GM18951 (cell line): ENCODE data around the gene KDELR1.

Experiments used
- POLR2A ChIP-seq: IDR thresholded peaks from 4 replicates; pipeline ENCODE4 v1.6.1; 2011; ENCODE audit warnings: mild to moderate bottlenecking; ENCODE audit not compliant: insufficient read length, insufficient read depth; ENCODE audit errors: extremely low read depth
- in situ Hi-C: fragments of 300-500 bp; cut with MboI; formaldehyde crosslinking; loops from one replicate; pipeline ENCODE4 v1.12.0; 2022; ENCODE audit warnings: low sequenced_read_pairs, mixed read lengths, inconsistent platforms; ENCODE audit not compliant: unreplicated experiment

The KDELR1 gene

GRCh38 chr19:48371367-48371766 lies 20.0 kb downstream of the KDELR1 start:
- in situ Hi-C loops = no loop called here
- TF ChIP-seq POLR2A = no peak

- no peak for TF ChIP-seq POLR2A
- in situ Hi-C loops = no loop called here
Measured at GRCh38 chr19:48370955-48371354, 20.4 kb downstream of the KDELR1 start.

GRCh38 chr19:48368936-48369335 lies 22.4 kb downstream of the KDELR1 start:
- TF ChIP-seq POLR2A = no peak
- in situ Hi-C loops = no loop called here

- in situ Hi-C loops = no loop called here
- TF ChIP-seq POLR2A = no peak
Measured at GRCh38 chr19:48367855-48368254, 23.5 kb downstream of the KDELR1 start.

GRCh38 chr19:48365602-48366001 lies 25.7 kb downstream of the KDELR1 start:
- in situ Hi-C loops = no loop called here
- no peak for TF ChIP-seq POLR2A

GRCh38 chr19:48364598-48365348 lies 26.6 kb downstream of the KDELR1 start:
- no peak for TF ChIP-seq POLR2A
- in situ Hi-C loops = no loop called here

- in situ Hi-C loops = no loop called here
- peak; percentile 74 for TF ChIP-seq POLR2A
Measured at GRCh38 chr19:48363810-48364597, 27.3 kb downstream of the KDELR1 start, which contains the start of the genes SYNGR4 and TMEM143. TSS of gene SYNGR4 (plus strand) at chr19:48364367. CDS start at chr19:48365843, 1,476 bp downstream. TSS of gene TMEM143 (minus strand) at chr19:48363940. CDS start at chr19:48363920, 20 bp downstream.

- TF ChIP-seq POLR2A = no peak
- in situ Hi-C loops = no loop called here
Measured at GRCh38 chr19:48363500-48363809, 27.9 kb downstream of the KDELR1 start.

- TF ChIP-seq POLR2A = peak; percentile 32
- in situ Hi-C loops = no loop called here
Measured at GRCh38 chr19:48362716-48363499, 28.4 kb downstream of the KDELR1 start.

- in situ Hi-C loops = no loop called here
Measured at GRCh38 chr19:48361912-48362311, 29.4 kb downstream of the KDELR1 start.

GRCh38 chr19:48359123-48359522 lies 32.2 kb downstream of the KDELR1 start:
- TF ChIP-seq POLR2A = no peak
- in situ Hi-C loops = no loop called here

More at GRCh38 chr19:48361912-48362311, 29.4 kb downstream of the KDELR1 start:
- no peak for TF ChIP-seq POLR2A

GRCh38 chr19:48355365-48355954 lies 35.9 kb downstream of the KDELR1 start:
- TF ChIP-seq POLR2A = no peak
- in situ Hi-C loops = no loop called here
